K562 (cell line): ENCODE data around the gene BAK1. TPM values are rescaled to one million over a fixed set of nuclear protein-coding genes. Genes with fewer than 3 reads are reported as not detected.

Source experiments
- CHD1 ChIP-seq: fragments of 200-600 bp; sonication (generic); IDR thresholded peaks from one replicate; pipeline ENCODE4 v1.6.1; 2012; ENCODE audit warnings: mild to moderate bottlenecking, moderate library complexity, low read length, inconsistent platforms
- CREM ChIP-seq: IDR thresholded peaks from 2 replicates; pipeline ENCODE4 v1.6.1; 2014; ENCODE audit warnings: antibody characterized with exemption, low read depth
- DPF2 ChIP-seq: fragments of 450-650 bp; IDR thresholded peaks from 2 replicates; pipeline ENCODE4 v1.6.1; 2016
- E2F6 ChIP-seq, 2 experiments: IDR thresholded peaks; 2 replicates each; pipeline ENCODE4 v1.6.1; 2011; ENCODE audit warnings: borderline replicate concordance in 1 of 2, control low read depth in 1 of 2, low read depth in 1 of 2, low read length in 1 of 2, mild to moderate bottlenecking in 1 of 2, mixed read lengths in 1 of 2, moderate library complexity in 1 of 2; ENCODE audit not compliant: insufficient read depth in 1 of 2, insufficient read length in 1 of 2, poor library complexity in 1 of 2, severe bottlenecking in 1 of 2; ENCODE audit errors: extremely low read depth in 1 of 2
- MEIS2 ChIP-seq: fragments of 450-650 bp; IDR thresholded peaks from 2 replicates; pipeline ENCODE4 v1.6.1; 2014; ENCODE audit warnings: mild to moderate bottlenecking; ENCODE audit not compliant: partially characterized antibody
- MTA3 ChIP-seq: fragments of 450-650 bp; formaldehyde crosslinking; IDR thresholded peaks from 2 replicates; pipeline ENCODE4 v1.6.1; 2017; ENCODE audit warnings: mild to moderate bottlenecking, borderline replicate concordance
- NFIX ChIP-seq: fragments of 250-450 bp; sonication (Bioruptor Pico); IDR thresholded peaks from 2 replicates; pipeline ENCODE4 v1.4.0; 2020; ENCODE audit warnings: low read depth, mild to moderate bottlenecking, moderate library complexity
- PHF20 ChIP-seq: fragments of 450-650 bp; IDR thresholded peaks from 2 replicates; pipeline ENCODE4 v1.6.1; 2018; ENCODE audit not compliant: partially characterized antibody
- RB1 ChIP-seq: fragments of 450-650 bp; IDR thresholded peaks from 2 replicates; pipeline ENCODE4 v1.6.1; 2017; ENCODE audit warnings: low read depth, mild to moderate bottlenecking
- RCOR1 ChIP-seq, 2 experiments: IDR thresholded peaks; 2 replicates each; pipeline ENCODE4 v1.6.1; 2012; ENCODE audit warnings: low read depth in 2 of 2, low read length in 2 of 2, borderline replicate concordance in 1 of 2, improper control_type of control experiment in 1 of 2
- SMAD1 ChIP-seq: fragments of 150-350 bp; IDR thresholded peaks from 2 replicates; pipeline ENCODE4 v1.6.1; 2014; ENCODE audit warnings: low read length, low read depth; ENCODE audit not compliant: partially characterized antibody
- TAF7 ChIP-seq: fragments of 450-650 bp; IDR thresholded peaks from 2 replicates; pipeline ENCODE4 v1.6.1; 2016; ENCODE audit warnings: missing genetic modification characterization, missing compliant biosample characterization
- TEAD4 ChIP-seq, 2 experiments: sonication (generic) in 1 of 2; formaldehyde crosslinking in 1 of 2; IDR thresholded peaks; 2 replicates each; pipeline versions ENCODE4 v1.6.1 to v1.8.0; 2012 to 2022; ENCODE audit warnings: borderline replicate concordance in 1 of 2, inconsistent platforms in 1 of 2, low read length in 1 of 2, mild to moderate bottlenecking in 1 of 2, missing genetic modification reagents in 1 of 2
- ZBTB1 ChIP-seq: sonication (generic); formaldehyde crosslinking; IDR thresholded peaks from 2 replicates; pipeline ENCODE4 v1.8.1; 2023; ENCODE audit warnings: missing genetic modification reagents, low read depth, mild to moderate bottlenecking, borderline replicate concordance
- ZBTB9 ChIP-seq: fragments of 450-650 bp; formaldehyde crosslinking; IDR thresholded peaks from 2 replicates; pipeline ENCODE4 v1.4.0; 2020; ENCODE audit warnings: mild to moderate bottlenecking, moderate library complexity
- ZMIZ1 ChIP-seq, 2 experiments: fragments of 150-350 bp in 1 of 2; IDR thresholded peaks; 2 replicates each; pipeline ENCODE4 v1.6.1; 2012 to 2016; ENCODE audit warnings: low read depth in 2 of 2, low read length in 2 of 2, mild to moderate bottlenecking in 1 of 2, moderate library complexity in 1 of 2
- ZNF174 ChIP-seq: fragments of 250-450 bp; sonication (Bioruptor Pico); IDR thresholded peaks from 2 replicates; pipeline ENCODE4 v1.4.0; 2020; ENCODE audit warnings: mild to moderate bottlenecking
- ZNF175 ChIP-seq: fragments of 200-800 bp; sonication (Bioruptor generic); IDR thresholded peaks from 2 replicates; pipeline ENCODE4 v1.6.1; 2016; ENCODE audit warnings: low read depth, mild to moderate bottlenecking, missing genetic modification characterization, missing compliant biosample characterization
- ZNF431 ChIP-seq: sonication (generic); formaldehyde crosslinking; IDR thresholded peaks from 2 replicates; pipeline ENCODE4 v1.8.0; 2022; ENCODE audit warnings: mild to moderate bottlenecking, missing genetic modification reagents
- polyA plus RNA-seq, 8 experiments: library from polyadenylated mRNA; depleted of rRNA in 4 of 8; stranded (reverse) in 5 of 8; unstranded in 3 of 8; fragments of >200 nt; fragmentation: Nextera tagmentation in 2 of 8; fragmentation: Illumina TruSeq in 1 of 8; extraction: Ambion mirVana in 2 of 8; extraction: Trizol in 1 of 8; gene quantifications; 2 replicates each; pipeline versions ENCODE4 v1.2.1 to v1.2.3, GENCODE V29; 2011 to 2014; ENCODE audit warnings: inconsistent platforms in 1 of 8, missing spikeins in 1 of 8
- total RNA-seq, 7 experiments: library from RNA; depleted of rRNA in 6 of 7; stranded (reverse); fragments of >200 nt in 6 of 7; fragmentation: Illumina TruSeq in 2 of 7; extraction: Trizol in 2 of 7; gene quantifications; 2 replicates each; pipeline versions ENCODE4 v1.2.1 to v1.2.3, GENCODE V29; 2011 to 2021; ENCODE audit warnings: low replicate concordance in 1 of 7

BAK1 gene
- total and polyA plus RNA-seq, 9 of the 15 experiments (the other 6 are each of a cell fraction or from before 2014, with no cell fraction given), result 5.4 to 30.7 (median 18.9) TPM

GRCh38 chr6:33589731-33590530 lies 9.9 kb upstream of the BAK1 start (continued):
- TF ChIP-seq ZBTB9 (CRISPR knock-in tag) (no peak), TAF7 (tag) (no peak), MTA3 (0 out of 2 replicates have a peak, but pooled peaks have one; percentile 44), ZBTB1 (CRISPR knock-in tag) (0 out of 2 replicates have a peak, but pooled peaks have one; percentile 26), PHF20 (no peak), SMAD1 (no peak), TEAD4 (IDR thresholded peaks at IDR 0.05; ENCODE audit: low read length) (peak; percentile 51), TEAD4 (CRISPR knock-in tag; IDR thresholded peaks at IDR 0.05; ENCODE audit: borderline replicate concordance) (no peak), NFIX (CRISPR knock-in tag) (no peak), ZNF431 (CRISPR knock-in tag) (no peak), CREM (peak; percentile 2; the same call in 1 of the 2 replicates), ZMIZ1 (IDR thresholded peaks at IDR 0.05; ENCODE audit: low read depth in 2 of 2, low read length in 2 of 2) (no peak), ZNF174 (CRISPR knock-in tag) (no peak), DPF2 (no peak), CHD1 (no peak), MEIS2 (peak; percentile 41), RCOR1 (IDR thresholded peaks at IDR 0.05; ENCODE audit: borderline replicate concordance in 1 of 2, low read depth in 2 of 2, low read length in 2 of 2) (0 out of 4 replicates have a peak, but pooled peaks of 1 of the 2 experiments have one; percentile 19), RB1 (0 out of 2 replicates have a peak, but pooled peaks have one; percentile 14), E2F6 (IDR thresholded peaks at IDR 0.05; ENCODE audit: borderline replicate concordance in 1 of 2, extremely low read depth in 1 of 2, insufficient read depth in 1 of 2, insufficient read length in 1 of 2, low read depth in 1 of 2, low read length in 1 of 2, poor library complexity in 1 of 2, severe bottlenecking in 1 of 2) (no peak), ZNF175 (CRISPR knock-in tag) (peak; percentile 32; the same call in 1 of the 2 replicates)
